GM18858 (cell line): ENCODE data around the gene RCAN3.
"Not testable (repeated sequence)": the region's sequence is repeated elsewhere in the genome, so short reads cannot be mapped to it uniquely, and the experiment has no call there.

Source experiments
- ATAC-seq: cut with Tn5 transposase; IDR thresholded peaks from one replicate; pipeline ENCODE4 v1.9.1; 2021; ENCODE audit not compliant: unreplicated experiment

RCAN3 gene

DNA sequence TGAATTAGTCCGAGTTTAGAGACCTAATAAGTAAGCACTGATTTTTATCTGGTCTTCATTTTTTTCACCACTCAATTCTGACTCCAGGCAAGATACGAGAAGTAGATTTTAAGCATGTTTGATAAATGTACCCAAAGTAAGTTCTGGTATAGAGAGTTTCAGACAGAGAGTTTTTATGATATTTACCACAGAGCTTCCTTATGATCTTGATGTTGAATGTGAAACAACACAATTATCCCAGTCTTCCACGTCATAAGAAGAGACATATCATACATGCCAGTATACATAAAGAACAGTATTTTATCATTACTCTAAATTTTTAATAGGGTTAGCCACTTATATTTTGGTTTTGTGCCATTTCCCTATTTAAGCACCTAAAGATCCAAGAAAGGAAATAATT is 45.4 kb downstream of the RCAN3 start:
- no peak for ATAC-seq

GRCh38 chr1:24549210-24549609 is 46.6 kb downstream of the RCAN3 start:
- not testable (repeated sequence) for ATAC-seq

- no peak for ATAC-seq
These were observed 48.8 kb downstream of the RCAN3 start for GRCh38 chr1:24551290-24551959.

- no peak for ATAC-seq
These were observed 49.4 kb downstream of the RCAN3 start for GRCh38 chr1:24551960-24552571.

GRCh38 chr1:24553931-24554330 is 51.3 kb downstream of the RCAN3 start:
- no peak for ATAC-seq

DNA sequence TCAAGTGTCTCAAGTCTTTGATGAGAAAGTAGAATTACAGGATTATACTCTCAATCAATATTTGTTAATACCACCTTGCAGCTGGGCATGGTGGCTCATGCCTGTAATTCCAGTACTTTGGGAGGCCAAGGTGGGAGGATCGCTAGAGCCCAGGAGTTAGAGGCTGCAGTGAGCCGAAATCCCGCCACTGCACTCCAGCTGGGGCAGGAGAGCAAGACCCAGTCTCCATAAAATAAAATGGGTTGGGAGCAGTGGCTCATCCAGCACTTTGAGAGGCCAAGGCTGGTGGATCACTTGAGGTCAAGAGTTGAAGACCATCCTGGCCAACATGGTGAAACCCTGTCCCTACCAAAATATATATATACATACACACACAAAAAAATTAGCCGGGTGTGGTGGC is 52.1 kb downstream of the RCAN3 start:
- ATAC-seq: no peak

GRCh38 chr1:24555591-24556413 is 53.2 kb downstream of the RCAN3 start, which contains the start of gene NCMAP:
Gene NCMAP, plus strand, starts transcription at chr1:24556087. Its CDS starts 39,344 bp downstream, at chr1:24595431.
- ATAC-seq: no peak

DNA sequence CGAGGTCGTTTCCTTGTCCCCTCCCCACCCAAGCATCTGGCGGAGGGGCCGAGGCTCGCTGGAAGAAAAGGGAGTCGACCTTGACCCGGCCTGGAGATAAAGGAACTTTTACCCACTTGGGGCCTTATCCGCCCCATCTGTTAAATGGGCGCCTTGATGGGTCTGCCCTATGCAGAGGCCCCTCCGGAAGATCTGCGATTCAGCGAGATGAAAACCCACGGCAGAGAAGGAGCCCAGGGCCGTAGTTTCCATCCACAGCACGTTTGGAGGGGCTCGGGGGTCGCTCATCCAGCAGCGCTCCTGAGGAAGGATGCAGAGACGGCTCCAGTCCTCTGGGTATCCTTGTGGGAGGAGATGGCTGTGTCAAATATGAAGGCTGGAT is 53.8 kb downstream of the RCAN3 start:
- no peak for ATAC-seq

DNA sequence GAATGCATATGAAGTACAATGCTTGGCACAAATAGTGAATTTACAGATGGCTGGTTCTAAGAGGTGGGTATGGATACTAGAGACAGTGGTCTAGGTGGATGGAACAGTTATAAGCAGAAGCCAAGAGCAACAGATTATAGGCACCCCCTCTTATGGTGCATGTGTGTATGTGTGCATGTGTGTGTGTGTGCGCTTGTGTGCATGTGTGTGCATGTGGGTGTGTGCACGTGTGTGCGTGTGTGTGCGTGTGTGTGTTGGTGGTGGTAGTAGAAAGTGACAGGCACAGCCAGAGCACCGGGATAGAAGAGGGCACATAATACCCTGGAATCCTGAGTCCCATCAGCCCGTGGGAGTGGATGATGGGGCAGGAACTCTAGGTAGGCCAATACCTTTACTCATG is 54.6 kb downstream of the RCAN3 start:
- ATAC-seq: no peak

- no peak for ATAC-seq
These were observed 55.1 kb downstream of the RCAN3 start for GRCh38 chr1:24557711-24558131.

- ATAC-seq: no peak
These were observed 55.8 kb downstream of the RCAN3 start for GRCh38 chr1:24558455-24558854.

DNA sequence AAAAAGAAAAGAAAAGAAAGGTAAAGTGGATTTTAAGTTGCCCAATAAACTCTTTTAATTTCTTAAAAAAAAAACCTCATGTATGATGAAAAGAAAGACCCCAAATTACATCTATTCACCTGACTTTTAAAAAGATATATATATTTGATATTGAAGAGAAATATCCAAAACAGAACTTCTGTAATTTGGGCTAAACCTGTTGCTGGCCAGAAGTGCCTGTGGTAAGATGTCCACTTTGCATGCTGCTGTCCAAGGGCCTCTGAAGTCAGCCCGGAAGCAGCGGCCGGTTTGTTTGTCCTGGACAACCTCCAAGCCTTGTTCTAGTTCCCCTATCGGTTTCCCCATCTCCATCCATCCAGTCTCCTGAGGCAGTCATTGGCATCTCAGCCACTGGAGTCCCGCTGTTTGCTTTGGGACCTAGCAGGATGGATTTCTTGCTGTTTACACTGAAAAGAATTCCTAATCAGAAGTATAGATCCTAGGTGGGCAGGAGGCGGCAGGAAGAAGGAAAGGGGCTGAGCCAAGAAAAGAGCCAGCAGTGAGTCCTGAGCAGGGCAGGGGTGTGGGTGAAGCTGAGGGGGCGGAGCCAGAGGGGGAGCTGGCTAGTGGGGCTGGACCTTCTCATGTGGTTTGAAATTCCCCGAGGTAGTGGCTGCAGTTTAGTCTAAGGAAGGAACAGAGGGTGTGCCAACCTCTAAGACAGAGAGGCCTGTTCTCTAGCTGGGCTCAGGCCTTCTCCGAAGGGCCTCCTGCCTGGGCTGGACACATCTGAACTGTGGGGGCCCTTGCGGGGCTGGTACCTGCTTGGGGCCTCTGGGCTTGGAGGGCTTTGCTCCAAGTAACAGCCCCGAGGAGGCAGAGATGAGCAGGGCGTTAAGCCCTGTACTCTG is 56.5 kb downstream of the RCAN3 start:
- no peak for ATAC-seq

GRCh38 chr1:24560361-24560760 is 57.7 kb downstream of the RCAN3 start:
- ATAC-seq: no peak

- no peak for ATAC-seq
These were observed 60.0 kb downstream of the RCAN3 start for GRCh38 chr1:24562625-24563024.

DNA sequence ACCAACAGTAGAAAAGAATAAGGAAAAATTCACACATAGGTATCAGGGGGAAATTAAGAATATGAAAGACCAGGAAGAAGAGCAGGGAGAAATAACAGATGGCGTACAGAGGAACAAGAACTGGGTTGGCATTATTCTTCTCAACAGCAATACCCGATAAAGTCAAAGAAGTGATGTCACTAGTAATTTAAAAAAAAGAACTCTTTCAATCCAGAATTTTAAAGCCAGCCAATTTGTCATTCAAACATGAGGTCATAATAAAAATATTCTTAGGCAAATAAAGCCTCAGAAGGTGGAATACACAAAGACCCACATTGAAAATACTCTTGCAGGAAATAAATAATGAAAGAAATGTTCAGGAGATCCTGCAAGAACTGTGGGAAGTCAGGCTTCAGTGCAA is 62.1 kb downstream of the RCAN3 start:
- ATAC-seq: no peak

GRCh38 chr1:24566236-24566867 is 63.7 kb downstream of the RCAN3 start:
- no peak for ATAC-seq

DNA sequence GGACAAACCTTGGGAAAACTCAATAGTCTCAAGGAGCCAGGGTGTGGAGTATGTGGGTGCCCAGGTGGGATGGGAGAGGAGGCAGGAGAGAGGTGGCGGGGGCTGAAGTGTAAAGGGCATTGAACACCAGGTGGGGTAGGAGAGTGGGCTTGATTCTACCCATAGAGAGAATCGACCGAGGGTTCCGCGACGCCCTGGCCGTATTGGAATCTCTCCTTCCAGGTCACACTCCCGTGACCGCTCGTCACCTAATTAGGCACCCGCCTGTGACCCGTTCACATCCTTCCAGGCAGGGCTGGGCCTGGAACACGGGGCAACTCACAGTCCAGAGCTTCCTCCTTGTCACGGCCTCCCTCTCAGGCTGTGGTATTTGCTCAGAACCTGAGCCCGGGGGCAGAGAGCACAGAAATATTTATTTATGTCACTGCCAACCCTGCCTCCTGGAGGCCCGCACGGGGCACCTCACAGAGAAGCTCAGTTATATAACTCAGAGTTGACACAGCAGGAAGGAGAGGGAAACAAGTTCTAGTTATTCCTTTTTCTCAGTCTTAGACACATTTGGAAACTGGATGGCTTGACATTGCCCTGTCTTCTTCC is 65.3 kb downstream of the RCAN3 start:
- no peak for ATAC-seq

GRCh38 chr1:24568475-24568874 is 65.8 kb downstream of the RCAN3 start:
- no peak for ATAC-seq

DNA sequence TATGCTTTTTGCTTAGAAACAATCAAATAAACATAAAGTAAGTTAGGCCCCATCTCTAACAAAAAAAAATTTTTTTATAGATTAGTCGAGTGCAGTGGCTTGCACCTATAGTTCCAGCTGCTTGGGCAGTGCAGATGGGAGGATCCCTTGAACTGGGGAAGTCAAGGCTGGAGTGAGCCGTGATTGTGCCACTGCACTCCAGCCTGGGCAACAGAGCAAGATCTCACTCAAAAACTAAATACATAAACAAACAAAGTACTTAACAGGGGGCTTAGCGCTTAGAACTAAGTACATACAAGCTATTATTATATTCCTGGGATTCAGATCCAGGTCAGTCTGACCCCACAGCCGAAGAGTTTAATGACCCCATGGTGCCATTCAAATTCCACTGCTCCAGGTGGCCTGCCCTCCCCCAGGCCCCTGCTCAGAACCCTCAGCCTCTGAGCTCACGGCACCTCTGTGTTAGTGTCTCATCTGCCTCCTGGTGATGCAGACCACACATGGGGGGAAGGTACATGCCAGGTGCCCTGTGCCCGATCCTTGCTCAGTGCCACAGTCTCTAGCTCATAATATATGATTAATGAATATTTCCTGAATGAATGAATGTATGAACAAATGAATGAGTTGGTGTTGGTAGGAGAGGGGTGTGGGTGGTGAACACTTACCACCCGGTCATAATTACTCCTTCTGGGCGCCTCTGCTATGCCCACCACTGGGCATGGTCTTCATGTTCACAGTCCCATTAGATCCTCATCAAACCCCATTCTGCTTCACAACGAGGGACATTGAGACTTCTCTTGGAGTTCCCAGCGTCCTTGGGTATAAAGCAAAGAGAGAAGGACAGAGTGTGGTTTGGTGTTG is 67.9 kb downstream of the RCAN3 start:
- no peak for ATAC-seq
